ENCODE results near the gene MARVELD1. TPM values are rescaled to one million over a fixed set of nuclear protein-coding genes. Genes with fewer than 3 reads are reported as not detected.

The MARVELD1 gene
- total and polyA plus RNA-seq, 2 of the 13 experiments (the other 11 are each of a cell fraction or from before 2014, with no cell fraction given), result not detected

DNA sequence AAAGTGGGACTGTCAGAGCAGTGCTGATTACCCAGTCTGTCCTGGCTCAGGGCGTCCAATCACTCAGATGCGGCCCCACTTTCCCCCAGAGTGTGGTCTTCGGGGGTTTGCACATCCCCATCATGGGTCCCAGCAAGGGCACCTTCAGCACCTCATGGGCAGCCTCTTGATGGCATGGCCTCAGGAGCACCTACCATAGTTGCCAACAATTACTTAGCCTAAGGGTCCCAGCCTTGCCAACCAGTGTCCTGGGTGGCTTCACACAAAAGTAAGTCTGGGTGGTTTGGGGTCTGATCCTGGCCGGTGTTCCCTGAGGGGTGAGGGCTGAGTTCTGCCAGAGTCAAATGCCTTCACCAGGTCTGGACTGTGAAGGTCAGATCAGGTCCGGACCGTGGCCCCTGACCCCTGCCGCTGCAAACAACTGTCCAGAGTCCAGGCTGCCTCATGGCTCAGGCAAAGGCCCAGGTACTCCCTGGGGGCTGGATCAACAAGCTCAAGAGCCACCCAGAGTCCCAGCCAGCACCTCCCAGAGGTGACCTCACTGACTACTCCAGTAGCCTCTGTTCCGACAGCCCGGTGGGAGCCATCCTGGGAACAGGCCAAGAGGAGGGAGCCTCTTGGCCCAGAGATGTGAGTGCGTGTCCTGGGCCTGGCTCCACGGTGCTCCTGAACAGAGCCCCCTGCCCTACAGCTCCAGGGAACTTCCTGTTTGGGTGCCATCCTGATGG lies 6.2 kb upstream of the MARVELD1 start (continued):
- TF ChIP-seq, protein P1, sequence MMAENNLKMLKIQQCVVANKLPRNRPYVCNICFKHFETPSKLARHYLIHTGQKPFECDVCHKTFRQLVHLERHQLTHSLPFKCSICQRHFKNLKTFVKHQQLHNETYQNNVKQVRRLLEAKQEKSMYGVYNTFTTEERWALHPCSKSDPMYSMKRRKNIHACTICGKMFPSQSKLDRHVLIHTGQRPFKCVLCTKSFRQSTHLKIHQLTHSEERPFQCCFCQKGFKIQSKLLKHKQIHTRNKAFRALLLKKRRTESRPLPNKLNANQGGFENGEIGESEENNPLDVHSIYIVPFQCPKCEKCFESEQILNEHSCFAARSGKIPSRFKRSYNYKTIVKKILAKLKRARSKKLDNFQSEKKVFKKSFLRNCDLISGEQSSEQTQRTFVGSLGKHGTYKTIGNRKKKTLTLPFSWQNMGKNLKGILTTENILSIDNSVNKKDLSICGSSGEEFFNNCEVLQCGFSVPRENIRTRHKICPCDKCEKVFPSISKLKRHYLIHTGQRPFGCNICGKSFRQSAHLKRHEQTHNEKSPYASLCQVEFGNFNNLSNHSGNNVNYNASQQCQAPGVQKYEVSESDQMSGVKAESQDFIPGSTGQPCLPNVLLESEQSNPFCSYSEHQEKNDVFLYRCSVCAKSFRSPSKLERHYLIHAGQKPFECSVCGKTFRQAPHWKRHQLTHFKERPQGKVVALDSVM (CRISPR knock-in tag; IDR thresholded peaks at IDR 0.05), result 0 out of 2 replicates have a peak, but pooled peaks have one; percentile 29
- TF ChIP-seq, protein P2, sequence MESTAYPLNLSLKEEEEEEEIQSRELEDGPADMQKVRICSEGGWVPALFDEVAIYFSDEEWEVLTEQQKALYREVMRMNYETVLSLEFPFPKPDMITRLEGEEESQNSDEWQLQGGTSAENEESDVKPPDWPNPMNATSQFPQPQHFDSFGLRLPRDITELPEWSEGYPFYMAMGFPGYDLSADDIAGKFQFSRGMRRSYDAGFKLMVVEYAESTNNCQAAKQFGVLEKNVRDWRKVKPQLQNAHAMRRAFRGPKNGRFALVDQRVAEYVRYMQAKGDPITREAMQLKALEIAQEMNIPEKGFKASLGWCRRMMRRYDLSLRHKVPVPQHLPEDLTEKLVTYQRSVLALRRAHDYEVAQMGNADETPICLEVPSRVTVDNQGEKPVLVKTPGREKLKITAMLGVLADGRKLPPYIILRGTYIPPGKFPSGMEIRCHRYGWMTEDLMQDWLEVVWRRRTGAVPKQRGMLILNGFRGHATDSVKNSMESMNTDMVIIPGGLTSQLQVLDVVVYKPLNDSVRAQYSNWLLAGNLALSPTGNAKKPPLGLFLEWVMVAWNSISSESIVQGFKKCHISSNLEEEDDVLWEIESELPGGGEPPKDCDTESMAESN (CRISPR knock-in tag; conservative IDR thresholded peaks at IDR 0.05), result no peak
- TF ChIP-seq ZNF232 (CRISPR knock-in tag; IDR thresholded peaks at IDR 0.05; ENCODE audit: borderline replicate concordance), result peak; percentile 78
- peak; percentile 87 for TF ChIP-seq RARA (CRISPR knock-in tag; IDR thresholded peaks at IDR 0.05)
- TF ChIP-seq, protein P3, sequence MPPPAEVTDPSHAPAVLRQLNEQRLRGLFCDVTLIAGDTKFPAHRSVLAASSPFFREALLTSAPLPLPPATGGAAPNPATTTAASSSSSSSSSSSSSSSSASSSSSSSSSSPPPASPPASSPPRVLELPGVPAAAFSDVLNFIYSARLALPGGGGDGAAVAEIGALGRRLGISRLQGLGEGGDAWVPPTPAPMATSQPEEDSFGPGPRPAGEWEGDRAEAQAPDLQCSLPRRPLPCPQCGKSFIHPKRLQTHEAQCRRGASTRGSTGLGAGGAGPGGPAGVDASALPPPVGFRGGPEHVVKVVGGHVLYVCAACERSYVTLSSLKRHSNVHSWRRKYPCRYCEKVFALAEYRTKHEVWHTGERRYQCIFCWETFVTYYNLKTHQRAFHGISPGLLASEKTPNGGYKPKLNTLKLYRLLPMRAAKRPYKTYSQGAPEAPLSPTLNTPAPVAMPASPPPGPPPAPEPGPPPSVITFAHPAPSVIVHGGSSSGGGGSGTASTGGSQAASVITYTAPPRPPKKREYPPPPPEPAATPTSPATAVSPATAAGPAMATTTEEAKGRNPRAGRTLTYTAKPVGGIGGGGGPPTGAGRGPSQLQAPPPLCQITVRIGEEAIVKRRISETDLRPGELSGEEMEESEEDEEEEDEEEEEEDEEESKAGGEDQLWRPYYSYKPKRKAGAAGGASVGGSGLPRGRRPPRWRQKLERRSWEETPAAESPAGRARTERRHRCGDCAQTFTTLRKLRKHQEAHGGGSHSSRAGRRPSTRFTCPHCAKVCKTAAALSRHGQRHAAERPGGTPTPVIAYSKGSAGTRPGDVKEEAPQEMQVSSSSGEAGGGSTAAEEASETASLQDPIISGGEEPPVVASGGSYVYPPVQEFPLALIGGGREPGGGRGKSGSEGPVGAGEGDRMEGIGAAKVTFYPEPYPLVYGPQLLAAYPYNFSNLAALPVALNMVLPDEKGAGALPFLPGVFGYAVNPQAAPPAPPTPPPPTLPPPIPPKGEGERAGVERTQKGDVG (CRISPR knock-in tag; IDR thresholded peaks at IDR 0.05; ENCODE audit: borderline replicate concordance), result peak; percentile 49; the same call in 1 of the 2 replicates
- TF ChIP-seq PHF20 (CRISPR knock-in tag; IDR thresholded peaks at IDR 0.05), result 0 out of 2 replicates have a peak, but pooled peaks have one; percentile 52
- TF ChIP-seq JUN (CRISPR knock-in tag; IDR thresholded peaks at IDR 0.05), result peak; percentile 54; the same call in 1 of the 2 replicates
- TF ChIP-seq, protein P4, sequence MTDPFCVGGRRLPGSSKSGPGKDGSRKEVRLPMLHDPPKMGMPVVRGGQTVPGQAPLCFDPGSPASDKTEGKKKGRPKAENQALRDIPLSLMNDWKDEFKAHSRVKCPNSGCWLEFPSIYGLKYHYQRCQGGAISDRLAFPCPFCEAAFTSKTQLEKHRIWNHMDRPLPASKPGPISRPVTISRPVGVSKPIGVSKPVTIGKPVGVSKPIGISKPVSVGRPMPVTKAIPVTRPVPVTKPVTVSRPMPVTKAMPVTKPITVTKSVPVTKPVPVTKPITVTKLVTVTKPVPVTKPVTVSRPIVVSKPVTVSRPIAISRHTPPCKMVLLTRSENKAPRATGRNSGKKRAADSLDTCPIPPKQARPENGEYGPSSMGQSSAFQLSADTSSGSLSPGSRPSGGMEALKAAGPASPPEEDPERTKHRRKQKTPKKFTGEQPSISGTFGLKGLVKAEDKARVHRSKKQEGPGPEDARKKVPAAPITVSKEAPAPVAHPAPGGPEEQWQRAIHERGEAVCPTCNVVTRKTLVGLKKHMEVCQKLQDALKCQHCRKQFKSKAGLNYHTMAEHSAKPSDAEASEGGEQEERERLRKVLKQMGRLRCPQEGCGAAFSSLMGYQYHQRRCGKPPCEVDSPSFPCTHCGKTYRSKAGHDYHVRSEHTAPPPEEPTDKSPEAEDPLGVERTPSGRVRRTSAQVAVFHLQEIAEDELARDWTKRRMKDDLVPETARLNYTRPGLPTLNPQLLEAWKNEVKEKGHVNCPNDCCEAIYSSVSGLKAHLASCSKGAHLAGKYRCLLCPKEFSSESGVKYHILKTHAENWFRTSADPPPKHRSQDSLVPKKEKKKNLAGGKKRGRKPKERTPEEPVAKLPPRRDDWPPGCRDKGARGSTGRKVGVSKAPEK (CRISPR knock-in tag; IDR thresholded peaks at IDR 0.05; ENCODE audit: borderline replicate concordance), result no peak
- no peak for TF ChIP-seq ZNF841 (CRISPR knock-in tag; IDR thresholded peaks at IDR 0.05; ENCODE audit: borderline replicate concordance)
- TF ChIP-seq ZNF484 (CRISPR knock-in tag; IDR thresholded peaks at IDR 0.05; ENCODE audit: borderline replicate concordance, low read depth), result no peak
- TF ChIP-seq, protein P5, sequence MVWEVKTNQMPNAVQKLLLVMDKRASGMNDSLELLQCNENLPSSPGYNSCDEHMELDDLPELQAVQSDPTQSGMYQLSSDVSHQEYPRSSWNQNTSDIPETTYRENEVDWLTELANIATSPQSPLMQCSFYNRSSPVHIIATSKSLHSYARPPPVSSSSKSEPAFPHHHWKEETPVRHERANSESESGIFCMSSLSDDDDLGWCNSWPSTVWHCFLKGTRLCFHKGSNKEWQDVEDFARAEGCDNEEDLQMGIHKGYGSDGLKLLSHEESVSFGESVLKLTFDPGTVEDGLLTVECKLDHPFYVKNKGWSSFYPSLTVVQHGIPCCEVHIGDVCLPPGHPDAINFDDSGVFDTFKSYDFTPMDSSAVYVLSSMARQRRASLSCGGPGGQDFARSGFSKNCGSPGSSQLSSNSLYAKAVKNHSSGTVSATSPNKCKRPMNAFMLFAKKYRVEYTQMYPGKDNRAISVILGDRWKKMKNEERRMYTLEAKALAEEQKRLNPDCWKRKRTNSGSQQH (CRISPR knock-in tag; IDR thresholded peaks at IDR 0.05; ENCODE audit: low read depth), result no peak; the same call in 1 of the 2 replicates
- TF ChIP-seq, protein P6, sequence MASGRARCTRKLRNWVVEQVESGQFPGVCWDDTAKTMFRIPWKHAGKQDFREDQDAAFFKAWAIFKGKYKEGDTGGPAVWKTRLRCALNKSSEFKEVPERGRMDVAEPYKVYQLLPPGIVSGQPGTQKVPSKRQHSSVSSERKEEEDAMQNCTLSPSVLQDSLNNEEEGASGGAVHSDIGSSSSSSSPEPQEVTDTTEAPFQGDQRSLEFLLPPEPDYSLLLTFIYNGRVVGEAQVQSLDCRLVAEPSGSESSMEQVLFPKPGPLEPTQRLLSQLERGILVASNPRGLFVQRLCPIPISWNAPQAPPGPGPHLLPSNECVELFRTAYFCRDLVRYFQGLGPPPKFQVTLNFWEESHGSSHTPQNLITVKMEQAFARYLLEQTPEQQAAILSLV (CRISPR knock-in tag; IDR thresholded peaks at IDR 0.05; ENCODE audit: borderline replicate concordance), result peak; percentile 71; the same call in 1 of the 2 replicates
- TF ChIP-seq JARID2 (CRISPR knock-in tag; IDR thresholded peaks at IDR 0.05; ENCODE audit: insufficient replicate concordance), result peak; percentile 30
- peak; percentile 67; the same call in 1 of the 2 replicates for TF ChIP-seq ZNF556 (CRISPR knock-in tag; IDR thresholded peaks at IDR 0.05; ENCODE audit: borderline replicate concordance)

Measured in HepG2 (cell line).